Loucy (cell line): ENCODE results near the gene PITPNC1.

ENCODE experiments used
- H2AFZ ChIP-seq: fragments of 200-600 bp; sonication (generic); 2 replicates; pipeline ENCODE4 v1.6.0; 2016; ENCODE audit warnings: antibody characterized with exemption, mild to moderate bottlenecking, low read length, moderate library complexity
- H3F3A ChIP-seq: fragments of 200-600 bp; 2 replicates; pipeline ENCODE4 v1.6.0; 2016; ENCODE audit warnings: antibody characterized with exemption, low read depth, mild to moderate bottlenecking
- H3K27me3 ChIP-seq: fragments of 200-600 bp; sonication (generic); 2 replicates; pipeline ENCODE4 v1.6.1; 2014; ENCODE audit warnings: low read length, mild to moderate bottlenecking; ENCODE audit not compliant: insufficient read depth, poor library complexity, severe bottlenecking
- H3K36me3 ChIP-seq: fragments of 200-600 bp; sonication (generic); 2 replicates; pipeline ENCODE4 v1.6.1; 2016; ENCODE audit warnings: low read length; ENCODE audit not compliant: insufficient read depth
- H3K4me1 ChIP-seq: fragments of 200-600 bp; sonication (generic); 2 replicates; pipeline ENCODE4 v1.5.1; 2014; ENCODE audit warnings: low read length, mild to moderate bottlenecking; ENCODE audit not compliant: insufficient read depth, poor library complexity, severe bottlenecking
- H3K4me2 ChIP-seq: fragments of 200-600 bp; sonication (generic); 2 replicates; pipeline ENCODE4 v1.6.0; 2014; ENCODE audit warnings: antibody characterized with exemption, low read length, low read depth, mild to moderate bottlenecking; ENCODE audit not compliant: poor library complexity, severe bottlenecking
- H3K4me3 ChIP-seq: fragments of 200-600 bp; sonication (generic); 2 replicates; pipeline ENCODE4 v1.5.1; 2014; ENCODE audit warnings: low read length, mild to moderate bottlenecking, mixed read lengths; ENCODE audit not compliant: poor library complexity, severe bottlenecking
- H3K79me2 ChIP-seq: fragments of 200-600 bp; sonication (generic); 2 replicates; pipeline ENCODE4 v1.6.1; 2014; ENCODE audit warnings: low read length; ENCODE audit not compliant: insufficient read depth
- H3K9ac ChIP-seq: fragments of 200-600 bp; sonication (generic); 2 replicates; pipeline ENCODE4 v1.6.0; 2014; ENCODE audit warnings: mild to moderate bottlenecking, low read depth, low read length, moderate library complexity; ENCODE audit not compliant: poor library complexity, severe bottlenecking
- H3K9me2 ChIP-seq: fragments of 200-600 bp; sonication (generic); replicated peaks from 2 replicates; pipeline ENCODE4 v1.6.1; 2016; ENCODE audit warnings: low read depth, low read length, mixed read lengths
- H3K9me3 ChIP-seq: fragments of 200-600 bp; sonication (generic); 2 replicates; pipeline ENCODE4 v1.6.1; 2014; ENCODE audit warnings: mild to moderate bottlenecking, antibody characterized with exemption, low read length, low read depth; ENCODE audit not compliant: insufficient read depth
- H4K20me1 ChIP-seq: fragments of 200-600 bp; sonication (generic); 2 replicates; pipeline ENCODE4 v1.6.0; 2014; ENCODE audit warnings: antibody characterized with exemption, low read length, mild to moderate bottlenecking; ENCODE audit not compliant: insufficient read depth, poor library complexity, severe bottlenecking
- CTCF ChIP-seq: fragments of 200-600 bp; sonication (generic); conservative IDR thresholded peaks from 2 replicates; pipeline ENCODE4 v1.5.1; 2014; ENCODE audit warnings: mild to moderate bottlenecking, antibody characterized with exemption, low read length
- EZH2phosphoT487 ChIP-seq: fragments of 200-600 bp; IDR thresholded peaks from 2 replicates; pipeline ENCODE4 v1.6.1; 2018; ENCODE audit warnings: antibody characterized with exemption, mild to moderate bottlenecking, moderate library complexity, borderline replicate concordance

The PITPNC1 gene

GRCh38 chr17:67682196-67682595, 305.1 kb downstream of the PITPNC1 start:
- H3K9me2 ChIP-seq = no peaks in the 10 kb centered on the region
- H4K20me1 ChIP-seq = no peaks in the 10 kb centered on the region
- H2AFZ ChIP-seq = no peak overlapping the region
- no peaks in the 10 kb centered on the region for H3K79me2 ChIP-seq
- no peaks in the 10 kb centered on the region for H3K27me3 ChIP-seq
- H3K4me3 ChIP-seq = no peak overlapping the region
- no peak overlapping the region for H3K9ac ChIP-seq
- no peaks in the 10 kb centered on the region for H3K9me3 ChIP-seq
- no peaks in the 10 kb centered on the region for H3F3A ChIP-seq
- TF ChIP-seq EZH2phosphoT487 (no peak), CTCF (no peak)
- no peaks in the 10 kb centered on the region for H3K4me1 ChIP-seq
- no peak overlapping the region for H3K4me2 ChIP-seq
- H3K36me3 ChIP-seq = no peaks in the 10 kb centered on the region

- Histone ChIP-seq H2AFZ (no peak overlapping the region), H3F3A (no peaks in the 10 kb centered on the region), H3K36me3 (no peaks in the 10 kb centered on the region), H3K4me1 (no peaks in the 10 kb centered on the region), H3K4me3 (no peak overlapping the region), H3K79me2 (no peaks in the 10 kb centered on the region), H3K4me2 (no peak overlapping the region), H3K9me3 (no peaks in the 10 kb centered on the region), H3K9me2 (no peaks in the 10 kb centered on the region), H3K9ac (no peak overlapping the region), H4K20me1 (no peaks in the 10 kb centered on the region), H3K27me3 (no peaks in the 10 kb centered on the region)
- TF ChIP-seq CTCF = no peak
- no peak for TF ChIP-seq EZH2phosphoT487
These were observed 308.3 kb downstream of the PITPNC1 start for GRCh38 chr17:67685351-67685750.

- no peaks in the 10 kb centered on the region for H3K9me2 ChIP-seq
These were observed 309.2 kb downstream of the PITPNC1 start for GRCh38 chr17:67686241-67686640.

More at GRCh38 chr17:67686241-67686640, 309.2 kb downstream of the PITPNC1 start:
- Histone ChIP-seq H3K4me2 (no peak overlapping the region), H3K4me3 (no peak overlapping the region), H3F3A (no peaks in the 10 kb centered on the region), H3K9me3 (no peaks in the 10 kb centered on the region), H3K27me3 (no peaks in the 10 kb centered on the region), H3K36me3 (no peaks in the 10 kb centered on the region), H3K79me2 (no peaks in the 10 kb centered on the region), H4K20me1 (no peaks in the 10 kb centered on the region), H3K9ac (no peak overlapping the region), H3K4me1 (no peaks in the 10 kb centered on the region), H2AFZ (no peak overlapping the region)
- TF ChIP-seq CTCF = no peak
- no peak for TF ChIP-seq EZH2phosphoT487
